Caco-2 (cell line): ENCODE data around the gene GALK1. TPM values are rescaled to one million over a fixed set of nuclear protein-coding genes. Genes with fewer than 3 reads are reported as not detected.

Source experiments
- BruUV-seq: library from RNA; stranded (reverse); fragments of 400-500 nt; replicated peaks from 2 replicates; lab custom pipeline; 2021; lab: Mats Ljungman, UMichigan
- CTCF ChIA-PET: fragments of 300-600 bp; sonication (Branson Sonifier 250); formaldehyde crosslinking; loops from one replicate; lab custom pipeline; 2022; ENCODE audit warnings: antibody characterized with exemption; lab: Charles Lee
- POLR2A ChIA-PET: fragments of 300-600 bp; sonication (Branson Sonifier 250); formaldehyde crosslinking; loops from one replicate; lab custom pipeline; 2022; ENCODE audit warnings: antibody characterized with exemption; lab: Charles Lee
- DNase-seq, 2 experiments: peaks; one replicate each; pipeline versions ENCODE4 v3.0.0 to v3.0.0-alpha.2; 2020 to 2022
- H3K27me3 ChIP-seq: replicated peaks from 2 replicates; pipeline ENCODE4 v1.6.0; 2011; ENCODE audit warnings: low read length; ENCODE audit not compliant: control insufficient read depth, insufficient read depth
- H3K36me3 ChIP-seq: 2 replicates; pipeline ENCODE4 v1.5.1; 2011; ENCODE audit warnings: low read length; ENCODE audit not compliant: control insufficient read depth, insufficient read depth
- H3K4me1 ChIP-seq: fragments of 250-450 bp; sonication (Bioruptor Pico); 2 replicates; pipeline ENCODE4 v1.5.1; 2020; ENCODE audit warnings: mild to moderate bottlenecking
- H3K4me3 ChIP-seq: 2 replicates; pipeline ENCODE4 v1.5.1; 2011; ENCODE audit warnings: low read depth, mild to moderate bottlenecking, control low read depth, low read length
- H3K9me3 ChIP-seq: fragments of 250-450 bp; sonication (Bioruptor Pico); 2 replicates; pipeline ENCODE4 v1.5.1; 2020; ENCODE audit warnings: mild to moderate bottlenecking, moderate library complexity
- H3K27ac Mint-ChIP-seq: one replicate; pipeline ENCODE4 v1.8.0; 2022; ENCODE audit warnings: mixed read lengths; ENCODE audit not compliant: unreplicated experiment
- H3K27me3 Mint-ChIP-seq: one replicate; pipeline ENCODE4 v1.8.0; 2022; ENCODE audit warnings: mixed read lengths; ENCODE audit not compliant: insufficient read depth, unreplicated experiment
- H3K36me3 Mint-ChIP-seq: one replicate; pipeline ENCODE4 v1.8.0; 2022; ENCODE audit warnings: mild to moderate bottlenecking, mixed read lengths; ENCODE audit not compliant: insufficient read depth, unreplicated experiment
- H3K4me1 Mint-ChIP-seq: one replicate; pipeline ENCODE4 v1.8.0; 2022; ENCODE audit warnings: low read depth, mixed read lengths; ENCODE audit not compliant: unreplicated experiment
- H3K4me3 Mint-ChIP-seq: one replicate; pipeline ENCODE4 v1.8.0; 2022; ENCODE audit warnings: mild to moderate bottlenecking, moderate library complexity, mixed read lengths; ENCODE audit not compliant: unreplicated experiment
- H3K9me3 Mint-ChIP-seq: one replicate; pipeline ENCODE4 v1.8.0; 2022; ENCODE audit warnings: mixed read lengths; ENCODE audit not compliant: unreplicated experiment
- CTCF ChIP-seq, 2 experiments: fragments of 200-600 bp in 1 of 2; IDR thresholded peaks; 1 replicate in 1 of 2; 2 replicates in 1 of 2; pipeline versions ENCODE4 v1.5.1 to v1.8.0; 2011 to 2022; ENCODE audit warnings: antibody characterized with exemption in 1 of 2, control low read depth in 1 of 2, inconsistent platforms in 1 of 2, low read depth in 1 of 2, low read length in 1 of 2, mild to moderate bottlenecking in 1 of 2, moderate library complexity in 1 of 2; ENCODE audit not compliant: insufficient read depth in 1 of 2, severe bottlenecking in 1 of 2, unreplicated experiment in 1 of 2
- intact Hi-C: fragments of 100-400 bp; cut with micrococcal nuclease; formaldehyde crosslinking; loops from one replicate; pipeline ENCODE4 v1.10.0; 2022; ENCODE audit not compliant: unreplicated experiment
- total RNA-seq: library from RNA; stranded (reverse); gene quantifications from 2 replicates; pipeline ENCODE4 v1.2.3, GENCODE V29; 2022

Gene GALK1
- total RNA-seq, 1 experiment from 2014 or later = 41.1 TPM

- Histone ChIP-seq H3K4me1 (peaks cover 25% of the 10 kb centered on the region), H3K9me3 (no peaks in the 10 kb centered on the region), H3K4me3 (peak within 1 kb of the TSS; percentile 91), H3K27me3 (no peaks in the 10 kb centered on the region), H3K36me3 (no peaks in the 10 kb centered on the region)
- no peaks in the 10 kb centered on the region for H3K27me3 Mint-ChIP-seq
- peak within 1 kb of the TSS; percentile 85 for H3K27ac Mint-ChIP-seq
- CTCF ChIA-PET = interaction anchor here (0.6 to 2.5 kb wide), 13 partner anchors 9 to 87 kb away, joined by 3 to 24 read pairs (median 4); partner anchors contain the start of genes GALK1 and SMIM5
- TF ChIP-seq CTCF (IDR thresholded peaks at IDR 0.05; ENCODE audit: insufficient read depth in 1 of 2, low read depth in 1 of 2, low read length in 1 of 2, severe bottlenecking in 1 of 2, unreplicated experiment in 1 of 2) = peak; percentile 18 to 24
- H3K9me3 Mint-ChIP-seq = no peaks in the 10 kb centered on the region
- H3K36me3 Mint-ChIP-seq = peaks cover 22% of the 10 kb centered on the region
- peak within 1 kb of the TSS; percentile 86 for H3K4me3 Mint-ChIP-seq
- BruUV-seq = TSS peak; percentile 50
- POLR2A ChIA-PET = interaction anchor here (0.5 to 1.5 kb wide), 5 partner anchors 24 to 633 kb away, joined by 3 to 16 read pairs (median 3); partner anchors contain the start of genes RECQL5 and SLC16A5
- peaks cover 19% of the 10 kb centered on the region for H3K4me1 Mint-ChIP-seq
- intact Hi-C loops = loop anchor here (2.0 kb wide), 2 partner anchors 46 to 74 kb away; a partner anchor contains a TSS
- DNase-seq = peak; percentile 93 to 94
These were observed 44.1 kb downstream of the GALK1 start, which contains the start of gene ITGB4 for GRCh38 chr17:75720656-75721462. ITGB4 (plus strand) TSS chr17:75721459; CDS start chr17:75724704, 3,245 bp downstream.

GRCh38 chr17:75719732-75720131 is 45.3 kb downstream of the GALK1 start:
- no peak for DNase-seq
- CTCF ChIA-PET = interaction anchor here (1.9 to 2.5 kb wide), 2 partner anchors 29 to 86 kb away, joined by 16 to 24 read pairs; partner anchors contain the start of gene SMIM5
- Mint-ChIP-seq H3K36me3 (peaks cover 16% of the 10 kb centered on the region), H3K27ac (no peak overlapping the region), H3K9me3 (no peaks in the 10 kb centered on the region), H3K4me1 (peaks cover 19% of the 10 kb centered on the region), H3K27me3 (no peaks in the 10 kb centered on the region), H3K4me3 (peak overlapping the region; percentile 86)
- Histone ChIP-seq H3K9me3 (no peaks in the 10 kb centered on the region), H3K27me3 (no peaks in the 10 kb centered on the region), H3K4me3 (no peak overlapping the region), H3K4me1 (peaks cover 25% of the 10 kb centered on the region), H3K36me3 (no peaks in the 10 kb centered on the region)
- no TSS peak for BruUV-seq
- POLR2A ChIA-PET = no interaction called here
- intact Hi-C loops = loop anchor here (2.0 kb wide), 2 partner anchors 45 to 73 kb away; a partner anchor contains a TSS
- TF ChIP-seq CTCF (IDR thresholded peaks at IDR 0.05; ENCODE audit: insufficient read depth in 1 of 2, low read depth in 1 of 2, low read length in 1 of 2, severe bottlenecking in 1 of 2, unreplicated experiment in 1 of 2) = no peak

GRCh38 chr17:75712446-75712845 is 52.5 kb downstream of the GALK1 start:
- H3K27ac Mint-ChIP-seq = no peak overlapping the region
- H3K36me3 Mint-ChIP-seq = peaks cover 28% of the 10 kb centered on the region
- H3K36me3 ChIP-seq = no peaks in the 10 kb centered on the region; the same call in none of the 2 replicates
- no peak overlapping the region for H3K4me3 ChIP-seq
- H3K27me3 ChIP-seq = no peaks in the 10 kb centered on the region
- TF ChIP-seq CTCF (IDR thresholded peaks at IDR 0.05; ENCODE audit: insufficient read depth in 1 of 2, low read depth in 1 of 2, low read length in 1 of 2, severe bottlenecking in 1 of 2, unreplicated experiment in 1 of 2) = no peak
- H3K9me3 Mint-ChIP-seq = no peaks in the 10 kb centered on the region
- intact Hi-C loops = no loop called here
- no peak overlapping the region for H3K4me3 Mint-ChIP-seq
- no peak for DNase-seq
- POLR2A ChIA-PET = interaction anchor here (0.8 kb wide), 1 partner anchor 71 kb away, joined by 8 read pairs; no protein-coding TSS in a partner anchor
- no peaks in the 10 kb centered on the region for H3K4me1 ChIP-seq
- no peaks in the 10 kb centered on the region for H3K4me1 Mint-ChIP-seq
- CTCF ChIA-PET = no interaction called here
- BruUV-seq = no TSS peak
- no peaks in the 10 kb centered on the region for H3K27me3 Mint-ChIP-seq
- no peaks in the 10 kb centered on the region for H3K9me3 ChIP-seq
